ENCODE data around the gene RIT2.

GRCh38 chr18:42901161-42901560 is 214.3 kb downstream of the RIT2 start:
- TF ChIP-seq POLR2AphosphoS5 (IDR thresholded peaks at IDR 0.05), result no peak
- TF ChIP-seq CTCF (IDR thresholded peaks at IDR 0.05; ENCODE audit: poor library complexity, severe bottlenecking), result no peak
- no peak for TF ChIP-seq EZH2 (IDR thresholded peaks at IDR 0.05; ENCODE audit: borderline replicate concordance, insufficient read depth, low read length, poor library complexity, severe bottlenecking)
- no peak for TF ChIP-seq REST (IDR thresholded peaks at IDR 0.05; ENCODE audit: borderline replicate concordance)
- no peak for TF ChIP-seq EP300 (conservative IDR thresholded peaks at IDR 0.05; ENCODE audit: poor library complexity, severe bottlenecking)
- TF ChIP-seq TAF1 (IDR thresholded peaks at IDR 0.05; ENCODE audit: low read depth), result no peak
- TF ChIP-seq SMC3 (conservative IDR thresholded peaks at IDR 0.05; ENCODE audit: poor library complexity), result no peak
